ENCODE data around the gene JPT1.
"Not testable (repeated sequence)": the region's sequence is repeated elsewhere in the genome, so short reads cannot be mapped to it uniquely, and the experiment has no call there.

JPT1 gene

GRCh38 chr17:75155191-75155601 lies 884 bp upstream of the JPT1 start:
- DNase-seq (ENCODE audit: low spot score) = no peak

- no peak for DNase-seq (ENCODE audit: low spot score)
These were observed 525 bp downstream of the JPT1 start for GRCh38 chr17:75153780-75154194.

DNA sequence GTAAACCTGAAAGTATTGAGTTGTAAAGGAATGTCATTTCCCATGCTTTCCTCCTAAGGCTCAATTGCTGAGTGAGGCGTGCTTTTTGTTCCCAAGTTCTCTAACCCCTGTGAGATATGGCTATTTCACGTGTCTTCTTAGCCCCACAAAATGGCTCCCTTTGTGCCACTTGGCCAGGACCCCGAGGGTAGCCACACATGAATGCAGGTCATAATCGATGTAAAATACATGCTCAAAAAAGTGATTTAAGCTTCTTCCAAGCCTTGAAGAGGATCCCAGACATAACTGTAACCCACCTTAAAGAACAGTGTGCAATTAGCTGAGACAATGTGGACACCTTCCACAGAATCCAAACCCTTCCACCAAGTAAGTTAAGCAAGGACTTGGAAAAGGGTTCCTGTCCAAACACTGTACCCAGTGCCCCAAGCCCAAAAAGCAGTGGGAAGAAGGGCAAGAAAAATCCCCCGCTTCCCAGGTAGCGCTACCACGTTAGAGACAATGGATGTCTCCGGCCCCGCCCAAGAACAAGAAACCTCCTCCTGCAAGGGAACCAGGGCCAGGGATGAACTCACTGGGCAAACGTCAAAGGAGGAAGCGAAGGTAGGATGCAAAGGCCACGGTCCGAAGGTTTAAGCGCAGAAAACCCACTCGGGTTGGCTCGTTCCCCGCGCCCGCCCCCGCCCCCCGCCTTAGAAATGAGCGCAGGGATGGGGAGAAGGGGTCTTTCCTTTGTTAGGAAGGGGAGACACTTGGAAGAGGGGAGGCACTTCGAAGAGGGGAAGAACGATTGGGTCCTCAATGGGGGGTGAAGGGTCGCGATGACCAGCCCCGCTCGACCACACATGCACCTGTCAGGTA lies 1.2 kb downstream of the JPT1 start:
- DNase-seq (ENCODE audit: low spot score) = no peak

DNA sequence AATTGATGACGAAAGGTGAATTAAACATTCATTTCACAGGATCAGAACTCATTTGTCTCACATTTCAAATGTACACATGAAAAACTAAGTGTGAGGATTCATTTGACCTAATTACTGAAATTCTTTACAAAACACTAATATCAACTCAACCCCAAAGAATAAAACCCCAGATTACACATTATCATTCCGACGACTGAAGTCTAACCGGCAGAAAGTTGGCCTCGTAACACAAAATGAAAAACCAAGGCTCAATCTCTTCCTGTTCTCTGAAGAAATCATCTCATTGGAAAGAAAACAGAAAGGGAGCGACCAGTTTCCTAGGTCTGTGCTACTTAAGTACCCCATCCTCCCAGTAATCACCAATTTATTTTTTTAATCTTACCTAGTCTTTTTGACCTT lies 1.8 kb downstream of the JPT1 start:
- no peak for DNase-seq (ENCODE audit: low spot score)

- no peak for DNase-seq (ENCODE audit: low spot score)
These were observed 2.4 kb downstream of the JPT1 start for GRCh38 chr17:75151930-75152329.

DNA sequence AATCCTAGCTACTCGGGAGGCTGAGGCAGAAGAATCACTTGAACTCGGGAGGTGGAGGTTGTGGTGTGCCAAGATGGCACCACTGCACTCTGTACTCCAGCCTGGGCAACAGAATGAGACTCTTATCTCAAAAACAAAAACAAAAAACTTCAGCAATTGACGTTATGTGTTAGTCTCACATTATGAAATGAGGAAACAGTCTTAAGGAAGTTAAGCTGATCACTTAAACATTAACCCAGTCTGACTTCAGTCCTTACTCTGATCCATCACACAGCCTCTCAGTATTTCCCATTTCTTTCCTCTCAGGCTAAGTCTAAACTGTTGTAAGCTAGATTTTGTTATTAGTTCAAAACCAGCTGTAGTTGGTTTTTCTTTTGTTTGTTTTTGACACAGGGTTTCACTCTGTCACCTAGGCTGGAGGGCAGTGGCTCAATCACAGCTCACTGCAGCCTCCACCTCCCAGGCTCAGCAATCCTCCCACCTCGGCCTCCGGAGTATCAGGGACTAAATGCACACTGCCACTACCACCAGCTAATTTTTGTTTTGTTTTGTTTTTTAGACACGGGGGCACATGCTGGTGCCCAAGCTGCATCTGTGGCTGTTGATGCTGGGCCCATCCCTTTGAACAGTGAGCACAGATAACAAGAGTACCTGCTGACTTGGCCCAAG lies 6.3 kb downstream of the JPT1 start:
- no peak for DNase-seq (ENCODE audit: low spot score)

GRCh38 chr17:75146592-75146991 lies 7.7 kb downstream of the JPT1 start:
- no peak for DNase-seq (ENCODE audit: low spot score)

GRCh38 chr17:75144816-75145512 lies 9.3 kb downstream of the JPT1 start:
- no peak for DNase-seq (ENCODE audit: low spot score)

GRCh38 chr17:75142236-75142971 lies 11.9 kb downstream of the JPT1 start:
- DNase-seq (ENCODE audit: low spot score) = no peak

DNA sequence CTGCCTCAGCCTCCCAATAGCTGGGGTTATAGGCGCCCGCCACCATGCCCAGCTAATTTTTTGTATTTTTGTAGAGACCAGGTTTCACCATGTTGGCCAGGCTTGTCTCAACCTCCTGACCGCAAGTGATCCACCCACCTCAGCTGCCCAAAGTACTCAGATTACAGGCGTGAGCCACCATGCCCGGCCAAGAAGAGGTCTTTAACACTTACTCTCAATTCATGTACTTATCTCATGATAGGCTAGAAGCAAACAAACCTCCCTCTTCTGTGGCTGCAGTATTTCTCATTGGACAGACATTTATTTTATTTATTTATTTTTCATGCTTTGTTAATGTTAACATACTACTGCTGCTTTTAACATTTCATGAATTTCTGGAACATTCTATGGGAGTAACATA lies 15.8 kb downstream of the JPT1 start:
- no peak for DNase-seq (ENCODE audit: low spot score)

DNA sequence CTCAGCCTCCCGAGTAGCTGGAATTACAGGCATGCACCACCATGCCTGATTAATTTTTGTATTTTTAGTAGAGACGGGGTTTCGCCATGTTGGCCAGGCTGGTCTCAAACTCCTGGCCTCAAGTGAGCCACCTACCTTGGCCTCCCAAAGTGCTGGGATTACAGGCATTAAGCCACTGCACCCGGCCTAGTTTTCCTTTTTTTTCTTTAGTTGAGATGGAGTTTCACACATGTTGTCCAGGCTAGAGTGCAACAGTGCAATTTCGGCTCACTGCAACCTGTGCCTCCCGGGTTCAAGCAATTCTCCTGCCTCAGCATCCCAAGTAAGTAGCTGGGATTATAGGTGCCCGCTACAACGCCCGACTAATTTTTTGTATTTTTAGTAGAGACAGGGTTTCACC lies 16.6 kb downstream of the JPT1 start:
- not testable (repeated sequence) for DNase-seq (ENCODE audit: low spot score)

DNA sequence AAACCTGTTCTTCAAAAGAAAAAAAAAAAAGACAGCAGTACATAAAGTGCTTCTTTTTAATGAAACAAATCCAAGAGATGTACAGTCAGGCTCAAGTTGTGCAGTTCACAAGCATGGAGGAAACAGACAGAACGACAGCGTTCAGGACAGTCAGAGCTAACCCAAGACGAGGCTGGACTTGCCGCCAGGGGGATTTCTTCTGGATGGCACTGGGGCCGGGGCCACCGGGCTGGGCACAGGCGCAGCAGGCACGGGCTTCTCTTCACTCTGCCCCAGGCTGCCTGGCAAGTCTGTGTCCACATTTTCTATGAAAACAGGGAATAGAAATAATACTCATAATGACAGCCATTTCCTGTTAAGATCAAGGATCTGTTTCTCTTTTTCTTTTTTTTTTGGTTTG lies 18.4 kb downstream of the JPT1 start:
- DNase-seq (ENCODE audit: low spot score) = no peak

GRCh38 chr17:75135452-75135851 lies 18.9 kb downstream of the JPT1 start:
- DNase-seq (ENCODE audit: low spot score) = no peak

DNA sequence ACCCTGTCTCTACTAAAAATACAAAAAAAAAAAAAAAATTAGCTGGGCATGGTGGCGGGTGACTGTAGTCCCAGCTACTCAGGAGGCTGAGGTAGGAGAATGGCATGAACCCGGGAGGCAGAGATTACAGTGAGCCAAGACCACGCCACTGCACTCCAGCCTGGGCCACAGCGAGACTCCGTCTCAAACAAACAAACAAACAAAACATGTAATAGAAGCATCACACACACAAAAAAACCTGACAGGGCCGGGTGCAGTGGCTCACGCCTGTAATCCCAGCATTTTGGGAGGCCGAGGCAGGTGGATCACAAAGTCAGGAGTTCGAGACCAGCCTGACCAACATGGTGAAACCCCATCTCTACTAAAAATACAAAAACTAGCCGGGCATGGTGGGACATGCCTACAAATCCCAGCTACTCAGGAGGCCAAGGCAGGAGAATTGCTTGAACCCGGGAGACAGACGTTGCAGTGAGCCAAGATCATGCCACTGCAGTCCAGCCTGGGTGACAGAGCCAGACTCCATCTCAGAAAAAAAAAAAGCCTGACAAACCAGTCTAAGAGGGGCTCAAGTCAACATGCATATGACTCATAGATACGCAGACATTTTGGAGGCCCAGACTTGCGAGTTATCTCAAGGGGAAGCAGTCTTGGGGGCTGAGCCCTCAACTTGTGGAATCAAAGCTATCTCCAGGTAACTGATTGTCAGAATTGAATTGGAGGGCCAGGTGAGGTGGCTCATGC lies 20.5 kb downstream of the JPT1 start:
- not testable (repeated sequence) for DNase-seq (ENCODE audit: low spot score)

- no peak for DNase-seq (ENCODE audit: low spot score)
These were observed 21.3 kb downstream of the JPT1 start for GRCh38 chr17:75133001-75133400.

- not testable (repeated sequence) for DNase-seq (ENCODE audit: low spot score)
These were observed 22.0 kb downstream of the JPT1 start for GRCh38 chr17:75132018-75133000.

- DNase-seq (ENCODE audit: low spot score) = peak; percentile 53
These were observed 22.9 kb downstream of the JPT1 start, which contains the start of gene NT5C for GRCh38 chr17:75131278-75132017. TSS of gene NT5C (minus strand) at chr17:75131742. CDS start at chr17:75131707, 35 bp downstream.

GRCh38 chr17:75130632-75131277 lies 23.6 kb downstream of the JPT1 start:
- peak; percentile 52 for DNase-seq (ENCODE audit: low spot score)

Measured in CD4-positive, alpha-beta T cell treated with Interleukin-15 for 4 hours (primary cell).